Measurements from ENCODE around the gene BTRC. TPM values are rescaled to one million over a fixed set of nuclear protein-coding genes. Genes with fewer than 3 reads are reported as not detected.

Gene BTRC
- total and polyA plus RNA-seq, 10 of the 15 experiments (the other 5 are each of a cell fraction or from before 2014, with no cell fraction given) = 2.2 to 18.6 (median 8.6) TPM

GRCh38 chr10:101569622-101570427, 215.9 kb downstream of the BTRC start (continued):
- TF ChIP-seq CBX3 (IDR thresholded peaks at IDR 0.05; ENCODE audit: borderline replicate concordance, low read depth) (no peak), NBN (IDR thresholded peaks at IDR 0.05) (peak; percentile 55; the same call in 1 of the 2 replicates), RAD21 (IDR thresholded peaks at IDR 0.05; ENCODE audit: insufficient read depth, low read depth, low read length) (peak; percentile 78), HDGF (IDR thresholded peaks at IDR 0.05) (no peak), MTA2 (IDR thresholded peaks at IDR 0.05; ENCODE audit: low read depth) (no peak), RCOR1 (conservative IDR thresholded peaks at IDR 0.05; ENCODE audit: low read depth, low read length) (no peak), TAF1 (IDR thresholded peaks at IDR 0.05; ENCODE audit: borderline replicate concordance, low read depth, low read length) (no peak), SMAD1 (IDR thresholded peaks at IDR 0.05; ENCODE audit: low read depth, partially characterized antibody) (no peak), EZH2 (IDR thresholded peaks at IDR 0.05; ENCODE audit: borderline replicate concordance, control insufficient read depth, low read depth, low read length) (no peak), FOXM1 (IDR thresholded peaks at IDR 0.05; ENCODE audit: low read depth, low read length) (no peak), CHD4 (IDR thresholded peaks at IDR 0.05) (no peak), CHD2 (IDR thresholded peaks at IDR 0.05; ENCODE audit: borderline replicate concordance, low read depth, low read length) (peak; percentile 84), POU2F2 (IDR thresholded peaks at IDR 0.05; ENCODE audit: borderline replicate concordance, low read depth, low read length) (no peak), ZBTB40 (IDR thresholded peaks at IDR 0.05; ENCODE audit: borderline replicate concordance) (no peak)
- TF ChIP-seq, protein P1, sequence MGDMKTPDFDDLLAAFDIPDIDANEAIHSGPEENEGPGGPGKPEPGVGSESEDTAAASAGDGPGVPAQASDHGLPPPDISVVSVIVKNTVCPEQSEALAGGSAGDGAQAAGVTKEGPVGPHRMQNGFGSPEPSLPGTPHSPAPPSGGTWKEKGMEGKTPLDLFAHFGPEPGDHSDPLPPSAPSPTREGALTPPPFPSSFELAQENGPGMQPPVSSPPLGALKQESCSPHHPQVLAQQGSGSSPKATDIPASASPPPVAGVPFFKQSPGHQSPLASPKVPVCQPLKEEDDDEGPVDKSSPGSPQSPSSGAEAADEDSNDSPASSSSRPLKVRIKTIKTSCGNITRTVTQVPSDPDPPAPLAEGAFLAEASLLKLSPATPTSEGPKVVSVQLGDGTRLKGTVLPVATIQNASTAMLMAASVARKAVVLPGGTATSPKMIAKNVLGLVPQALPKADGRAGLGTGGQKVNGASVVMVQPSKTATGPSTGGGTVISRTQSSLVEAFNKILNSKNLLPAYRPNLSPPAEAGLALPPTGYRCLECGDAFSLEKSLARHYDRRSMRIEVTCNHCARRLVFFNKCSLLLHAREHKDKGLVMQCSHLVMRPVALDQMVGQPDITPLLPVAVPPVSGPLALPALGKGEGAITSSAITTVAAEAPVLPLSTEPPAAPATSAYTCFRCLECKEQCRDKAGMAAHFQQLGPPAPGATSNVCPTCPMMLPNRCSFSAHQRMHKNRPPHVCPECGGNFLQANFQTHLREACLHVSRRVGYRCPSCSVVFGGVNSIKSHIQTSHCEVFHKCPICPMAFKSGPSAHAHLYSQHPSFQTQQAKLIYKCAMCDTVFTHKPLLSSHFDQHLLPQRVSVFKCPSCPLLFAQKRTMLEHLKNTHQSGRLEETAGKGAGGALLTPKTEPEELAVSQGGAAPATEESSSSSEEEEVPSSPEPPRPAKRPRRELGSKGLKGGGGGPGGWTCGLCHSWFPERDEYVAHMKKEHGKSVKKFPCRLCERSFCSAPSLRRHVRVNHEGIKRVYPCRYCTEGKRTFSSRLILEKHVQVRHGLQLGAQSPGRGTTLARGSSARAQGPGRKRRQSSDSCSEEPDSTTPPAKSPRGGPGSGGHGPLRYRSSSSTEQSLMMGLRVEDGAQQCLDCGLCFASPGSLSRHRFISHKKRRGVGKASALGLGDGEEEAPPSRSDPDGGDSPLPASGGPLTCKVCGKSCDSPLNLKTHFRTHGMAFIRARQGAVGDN (IDR thresholded peaks at IDR 0.05) = no peak
- TF ChIP-seq, protein P2, sequence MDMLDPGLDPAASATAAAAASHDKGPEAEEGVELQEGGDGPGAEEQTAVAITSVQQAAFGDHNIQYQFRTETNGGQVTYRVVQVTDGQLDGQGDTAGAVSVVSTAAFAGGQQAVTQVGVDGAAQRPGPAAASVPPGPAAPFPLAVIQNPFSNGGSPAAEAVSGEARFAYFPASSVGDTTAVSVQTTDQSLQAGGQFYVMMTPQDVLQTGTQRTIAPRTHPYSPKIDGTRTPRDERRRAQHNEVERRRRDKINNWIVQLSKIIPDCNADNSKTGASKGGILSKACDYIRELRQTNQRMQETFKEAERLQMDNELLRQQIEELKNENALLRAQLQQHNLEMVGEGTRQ (IDR thresholded peaks at IDR 0.05; ENCODE audit: borderline replicate concordance, low read depth, low read length) = no peak
- TF ChIP-seq, protein P3, sequence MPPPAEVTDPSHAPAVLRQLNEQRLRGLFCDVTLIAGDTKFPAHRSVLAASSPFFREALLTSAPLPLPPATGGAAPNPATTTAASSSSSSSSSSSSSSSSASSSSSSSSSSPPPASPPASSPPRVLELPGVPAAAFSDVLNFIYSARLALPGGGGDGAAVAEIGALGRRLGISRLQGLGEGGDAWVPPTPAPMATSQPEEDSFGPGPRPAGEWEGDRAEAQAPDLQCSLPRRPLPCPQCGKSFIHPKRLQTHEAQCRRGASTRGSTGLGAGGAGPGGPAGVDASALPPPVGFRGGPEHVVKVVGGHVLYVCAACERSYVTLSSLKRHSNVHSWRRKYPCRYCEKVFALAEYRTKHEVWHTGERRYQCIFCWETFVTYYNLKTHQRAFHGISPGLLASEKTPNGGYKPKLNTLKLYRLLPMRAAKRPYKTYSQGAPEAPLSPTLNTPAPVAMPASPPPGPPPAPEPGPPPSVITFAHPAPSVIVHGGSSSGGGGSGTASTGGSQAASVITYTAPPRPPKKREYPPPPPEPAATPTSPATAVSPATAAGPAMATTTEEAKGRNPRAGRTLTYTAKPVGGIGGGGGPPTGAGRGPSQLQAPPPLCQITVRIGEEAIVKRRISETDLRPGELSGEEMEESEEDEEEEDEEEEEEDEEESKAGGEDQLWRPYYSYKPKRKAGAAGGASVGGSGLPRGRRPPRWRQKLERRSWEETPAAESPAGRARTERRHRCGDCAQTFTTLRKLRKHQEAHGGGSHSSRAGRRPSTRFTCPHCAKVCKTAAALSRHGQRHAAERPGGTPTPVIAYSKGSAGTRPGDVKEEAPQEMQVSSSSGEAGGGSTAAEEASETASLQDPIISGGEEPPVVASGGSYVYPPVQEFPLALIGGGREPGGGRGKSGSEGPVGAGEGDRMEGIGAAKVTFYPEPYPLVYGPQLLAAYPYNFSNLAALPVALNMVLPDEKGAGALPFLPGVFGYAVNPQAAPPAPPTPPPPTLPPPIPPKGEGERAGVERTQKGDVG (CRISPR knock-in tag; IDR thresholded peaks at IDR 0.05) = no peak

Measured in GM12878 (cell line).